Liver (tissue), 3 donors: ENCODE measurements around the gene TSHZ2.

ENCODE experiments used
- EGR1 ChIP-seq, 2 donors: IDR thresholded peaks; 2 replicates each; pipeline ENCODE4 v1.6.1; 2016 to 2018; ENCODE audit warnings: antibody characterized with exemption in 2 of 2, low read depth in 2 of 2
- FOXA1 ChIP-seq: IDR thresholded peaks from 2 replicates; pipeline ENCODE4 v1.6.1; 2016; ENCODE audit warnings: antibody characterized with exemption
- GABPA ChIP-seq, 2 donors: IDR thresholded peaks in 1 of 2; conservative IDR thresholded peaks in 1 of 2; 2 replicates each; pipeline ENCODE4 v1.6.1; 2016; ENCODE audit warnings: antibody characterized with exemption in 2 of 2, mild to moderate bottlenecking in 1 of 2, moderate library complexity in 1 of 2
- HNF4A ChIP-seq, 2 donors: conservative IDR thresholded peaks; 2 replicates each; pipeline ENCODE4 v1.6.1; 2016; ENCODE audit warnings: antibody characterized with exemption in 2 of 2, mild to moderate bottlenecking in 2 of 2
- HNF4G ChIP-seq: IDR thresholded peaks from 2 replicates; pipeline ENCODE4 v1.6.1; 2016; ENCODE audit warnings: antibody characterized with exemption
- RAD21 ChIP-seq, 2 donors: IDR thresholded peaks; 2 replicates each; pipeline ENCODE4 v1.6.1; 2016; ENCODE audit warnings: antibody characterized with exemption in 2 of 2, mild to moderate bottlenecking in 2 of 2
- RXRA ChIP-seq, 2 donors: IDR thresholded peaks; 2 replicates each; pipeline ENCODE4 v1.6.1; 2017 to 2018; ENCODE audit warnings: antibody characterized with exemption in 2 of 2, mild to moderate bottlenecking in 1 of 2
- SP1 ChIP-seq: IDR thresholded peaks from 2 replicates; pipeline ENCODE4 v1.6.1; 2018; ENCODE audit warnings: antibody characterized with exemption, mild to moderate bottlenecking
- TAF1 ChIP-seq: conservative IDR thresholded peaks from 2 replicates; pipeline ENCODE4 v1.6.1; 2016; ENCODE audit warnings: antibody characterized with exemption, mild to moderate bottlenecking
- TF ChIP-seq, protein P1 (sequence below): fragments of 150-350 bp; IDR thresholded peaks from 2 replicates; pipeline ENCODE4 v1.5.1; 2017; ENCODE audit warnings: improper control_type of control experiment, low read depth, low read length; ENCODE audit not compliant: missing input control
- TF ChIP-seq, protein P2 (sequence below): IDR thresholded peaks from 2 replicates; pipeline ENCODE4 v1.6.1; 2016; ENCODE audit warnings: antibody characterized with exemption, mild to moderate bottlenecking
- TF ChIP-seq, protein P3 (sequence below): IDR thresholded peaks from 2 replicates; pipeline ENCODE4 v1.6.1; 2016; ENCODE audit warnings: antibody characterized with exemption
- donor health status: healthy.
- donor health status: healthy.

DNA sequence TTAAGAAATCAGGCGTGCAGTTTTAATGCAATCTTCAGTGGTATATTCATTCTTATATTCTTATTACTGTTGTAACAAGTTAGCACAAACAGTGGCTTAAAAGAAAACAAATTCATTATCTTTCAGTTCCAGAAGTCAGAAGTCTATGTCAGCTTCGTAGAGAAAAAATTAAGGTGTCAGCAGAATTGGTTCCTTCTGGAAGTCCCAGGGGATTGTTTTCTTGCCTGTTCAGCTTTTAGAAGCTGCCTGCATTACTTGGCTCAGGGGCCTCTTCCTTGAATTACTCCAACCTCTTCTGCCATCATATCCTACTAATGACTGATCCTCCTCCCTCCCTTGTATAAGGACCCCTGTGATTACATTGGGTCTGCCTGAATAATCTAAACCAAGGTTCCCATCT is 377.6 kb downstream of the TSHZ2 start:
- TF ChIP-seq, protein P1, sequence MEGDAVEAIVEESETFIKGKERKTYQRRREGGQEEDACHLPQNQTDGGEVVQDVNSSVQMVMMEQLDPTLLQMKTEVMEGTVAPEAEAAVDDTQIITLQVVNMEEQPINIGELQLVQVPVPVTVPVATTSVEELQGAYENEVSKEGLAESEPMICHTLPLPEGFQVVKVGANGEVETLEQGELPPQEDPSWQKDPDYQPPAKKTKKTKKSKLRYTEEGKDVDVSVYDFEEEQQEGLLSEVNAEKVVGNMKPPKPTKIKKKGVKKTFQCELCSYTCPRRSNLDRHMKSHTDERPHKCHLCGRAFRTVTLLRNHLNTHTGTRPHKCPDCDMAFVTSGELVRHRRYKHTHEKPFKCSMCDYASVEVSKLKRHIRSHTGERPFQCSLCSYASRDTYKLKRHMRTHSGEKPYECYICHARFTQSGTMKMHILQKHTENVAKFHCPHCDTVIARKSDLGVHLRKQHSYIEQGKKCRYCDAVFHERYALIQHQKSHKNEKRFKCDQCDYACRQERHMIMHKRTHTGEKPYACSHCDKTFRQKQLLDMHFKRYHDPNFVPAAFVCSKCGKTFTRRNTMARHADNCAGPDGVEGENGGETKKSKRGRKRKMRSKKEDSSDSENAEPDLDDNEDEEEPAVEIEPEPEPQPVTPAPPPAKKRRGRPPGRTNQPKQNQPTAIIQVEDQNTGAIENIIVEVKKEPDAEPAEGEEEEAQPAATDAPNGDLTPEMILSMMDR, result no peak
- TF ChIP-seq EGR1 (IDR thresholded peaks at IDR 0.05; ENCODE audit: low read depth in 2 of 2) (no peak), RXRA (IDR thresholded peaks at IDR 0.05) (no peak), HNF4G (no peak), RAD21 (IDR thresholded peaks at IDR 0.05) (no peak), HNF4A (conservative IDR thresholded peaks at IDR 0.05) (no peak), SP1 (no peak), TAF1 (no peak), GABPA (IDR thresholded peaks at IDR 0.05 in 1 of 2, conservative IDR thresholded peaks at IDR 0.05 in 1 of 2) (no peak), FOXA1 (no peak)
- TF ChIP-seq, protein P2, sequence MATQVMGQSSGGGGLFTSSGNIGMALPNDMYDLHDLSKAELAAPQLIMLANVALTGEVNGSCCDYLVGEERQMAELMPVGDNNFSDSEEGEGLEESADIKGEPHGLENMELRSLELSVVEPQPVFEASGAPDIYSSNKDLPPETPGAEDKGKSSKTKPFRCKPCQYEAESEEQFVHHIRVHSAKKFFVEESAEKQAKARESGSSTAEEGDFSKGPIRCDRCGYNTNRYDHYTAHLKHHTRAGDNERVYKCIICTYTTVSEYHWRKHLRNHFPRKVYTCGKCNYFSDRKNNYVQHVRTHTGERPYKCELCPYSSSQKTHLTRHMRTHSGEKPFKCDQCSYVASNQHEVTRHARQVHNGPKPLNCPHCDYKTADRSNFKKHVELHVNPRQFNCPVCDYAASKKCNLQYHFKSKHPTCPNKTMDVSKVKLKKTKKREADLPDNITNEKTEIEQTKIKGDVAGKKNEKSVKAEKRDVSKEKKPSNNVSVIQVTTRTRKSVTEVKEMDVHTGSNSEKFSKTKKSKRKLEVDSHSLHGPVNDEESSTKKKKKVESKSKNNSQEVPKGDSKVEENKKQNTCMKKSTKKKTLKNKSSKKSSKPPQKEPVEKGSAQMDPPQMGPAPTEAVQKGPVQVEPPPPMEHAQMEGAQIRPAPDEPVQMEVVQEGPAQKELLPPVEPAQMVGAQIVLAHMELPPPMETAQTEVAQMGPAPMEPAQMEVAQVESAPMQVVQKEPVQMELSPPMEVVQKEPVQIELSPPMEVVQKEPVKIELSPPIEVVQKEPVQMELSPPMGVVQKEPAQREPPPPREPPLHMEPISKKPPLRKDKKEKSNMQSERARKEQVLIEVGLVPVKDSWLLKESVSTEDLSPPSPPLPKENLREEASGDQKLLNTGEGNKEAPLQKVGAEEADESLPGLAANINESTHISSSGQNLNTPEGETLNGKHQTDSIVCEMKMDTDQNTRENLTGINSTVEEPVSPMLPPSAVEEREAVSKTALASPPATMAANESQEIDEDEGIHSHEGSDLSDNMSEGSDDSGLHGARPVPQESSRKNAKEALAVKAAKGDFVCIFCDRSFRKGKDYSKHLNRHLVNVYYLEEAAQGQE, result no peak
- TF ChIP-seq, protein P3, sequence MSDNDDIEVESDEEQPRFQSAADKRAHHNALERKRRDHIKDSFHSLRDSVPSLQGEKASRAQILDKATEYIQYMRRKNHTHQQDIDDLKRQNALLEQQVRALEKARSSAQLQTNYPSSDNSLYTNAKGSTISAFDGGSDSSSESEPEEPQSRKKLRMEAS, result no peak
